Epidermal melanocyte (primary cell): ENCODE measurements around the gene CERS6.

ENCODE experiments used
- DNase-seq: peaks from one replicate; pipeline ENCODE4 v3.0.0; 2011; ENCODE audit warnings: low spot score; ENCODE audit not compliant: insufficient read length

The CERS6 gene

DNA sequence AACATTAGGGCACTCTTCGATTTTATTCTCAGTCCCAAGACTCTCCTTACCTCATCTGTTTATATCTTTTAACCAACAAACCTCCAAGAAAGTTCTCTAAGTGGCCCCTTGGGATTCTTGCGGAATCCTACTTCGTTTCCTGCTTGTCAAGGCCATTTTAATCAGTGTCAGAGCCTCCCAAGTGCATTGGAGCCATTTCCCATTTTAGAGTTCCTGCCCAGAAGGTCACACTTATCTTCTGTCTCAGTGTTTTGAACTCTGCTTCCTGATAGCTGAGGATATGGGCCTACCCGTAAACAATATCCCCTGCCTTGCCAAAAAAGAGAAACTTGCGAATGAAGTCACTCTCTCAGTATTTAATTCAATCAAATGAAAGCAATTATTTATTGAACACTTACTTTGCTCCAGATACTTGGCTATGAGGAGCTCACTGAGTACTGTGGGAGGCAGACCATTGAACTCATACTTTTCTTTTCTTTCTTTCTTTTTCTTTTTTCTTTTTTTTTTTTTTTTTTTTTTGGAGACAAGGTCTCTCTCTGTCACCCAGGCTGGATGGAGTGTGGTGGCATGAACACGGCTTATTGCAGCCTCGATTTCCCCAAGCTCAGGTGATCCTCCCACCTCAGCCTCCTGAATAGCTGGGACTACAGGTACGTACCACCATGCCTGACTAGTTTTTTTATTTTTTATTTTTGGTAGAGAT lies 340.7 kb downstream of the CERS6 start:
- DNase-seq, result no peak

DNA sequence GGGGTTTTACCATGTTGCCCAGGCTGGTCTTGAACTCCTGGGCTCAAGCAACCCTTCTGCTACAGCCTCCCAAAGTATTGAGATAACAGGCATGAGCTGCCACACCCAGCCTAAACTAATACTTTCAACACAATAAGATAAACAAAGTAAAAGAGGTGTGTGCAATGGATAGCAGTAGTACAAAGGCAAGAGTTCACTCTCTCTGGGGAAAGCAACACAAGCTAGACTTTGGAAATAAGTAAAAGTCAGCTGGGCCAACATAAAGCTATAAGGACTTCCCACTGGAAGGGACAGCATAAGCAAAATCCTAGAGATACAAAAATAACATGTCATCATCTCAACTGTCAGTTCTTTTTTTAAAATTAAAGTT lies 341.2 kb downstream of the CERS6 start:
- DNase-seq, result no peak

DNA sequence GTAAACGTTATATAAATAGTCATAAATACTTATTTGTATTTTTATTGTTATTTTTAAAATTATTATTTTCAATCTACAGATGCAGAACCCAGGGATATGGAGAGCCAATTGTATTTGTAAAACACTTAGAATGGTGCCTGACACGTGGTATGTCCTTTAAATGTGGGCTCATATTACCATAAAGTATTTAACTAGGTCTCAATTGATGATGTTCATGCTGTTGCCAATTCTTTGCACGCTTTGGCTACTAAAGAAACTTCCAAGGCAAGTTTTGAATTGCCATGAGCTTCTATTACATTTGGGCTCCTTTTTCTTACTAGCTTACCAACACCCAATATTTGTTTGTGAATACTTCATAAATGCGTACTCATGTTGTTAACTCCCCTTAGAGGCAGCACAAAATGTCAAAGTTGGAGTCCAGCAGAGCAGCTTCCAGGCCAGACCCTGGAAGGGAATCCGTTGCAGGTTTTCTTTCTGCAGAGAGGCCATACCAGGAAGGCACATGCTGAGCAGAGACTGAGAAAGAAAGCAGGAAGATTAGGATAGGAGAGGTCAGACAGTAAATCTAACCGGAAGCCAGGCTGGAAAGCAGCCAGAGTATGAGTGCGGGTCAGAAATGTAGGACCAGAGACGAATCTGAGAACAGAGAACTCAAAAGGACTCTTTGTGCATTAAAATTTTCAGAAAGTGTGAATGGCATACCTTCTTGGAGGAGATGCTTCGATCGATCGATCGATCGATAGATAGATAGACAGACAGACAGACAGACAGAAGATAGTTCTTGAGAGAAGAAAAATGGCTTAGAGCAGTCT lies 342.2 kb downstream of the CERS6 start:
- DNase-seq, result no peak

DNA sequence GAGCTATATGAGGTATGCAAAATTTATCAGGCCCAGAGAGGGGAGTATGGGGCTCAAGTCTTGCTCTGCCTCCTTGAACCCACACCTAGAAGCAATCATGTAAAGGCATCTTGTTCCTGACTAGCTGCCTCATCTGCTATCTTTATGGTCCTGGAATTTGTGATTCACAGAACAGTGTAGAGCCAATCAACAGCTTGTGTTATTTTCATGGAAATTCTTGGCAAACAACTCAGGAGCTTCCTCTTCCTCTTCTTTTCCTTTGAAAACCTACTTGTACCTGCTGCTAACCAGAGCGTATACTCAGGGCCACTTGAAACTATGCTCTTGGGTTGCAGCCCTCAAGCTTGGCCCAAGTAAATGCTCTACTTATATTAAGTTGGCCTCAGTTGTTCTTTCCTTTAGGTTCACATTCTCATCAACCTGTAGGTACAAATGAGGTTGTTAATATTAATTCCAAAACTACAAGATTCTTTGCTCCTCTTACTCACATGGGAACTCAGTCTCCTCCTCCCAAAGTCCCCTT lies 342.9 kb downstream of the CERS6 start:
- no peak for DNase-seq

DNA sequence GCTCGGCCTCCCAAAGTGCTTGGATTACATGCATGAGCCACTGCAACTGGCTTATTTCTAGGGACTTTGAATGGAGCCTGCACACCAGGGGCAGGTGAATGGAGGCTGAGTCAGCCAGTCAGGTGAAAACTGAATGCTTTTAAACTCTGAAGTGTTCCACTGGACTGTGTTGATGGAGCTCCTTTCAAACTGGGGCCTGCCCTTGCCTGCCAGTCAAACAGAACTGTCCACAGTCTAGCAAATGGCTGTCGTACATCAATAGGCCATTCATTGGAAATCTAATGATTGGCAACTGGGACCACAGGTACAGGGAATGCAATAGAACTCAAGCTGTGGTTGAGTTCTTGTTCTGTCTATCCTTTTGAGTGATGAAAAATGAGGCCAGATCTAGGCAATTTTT lies 345.4 kb downstream of the CERS6 start:
- no peak for DNase-seq

DNA sequence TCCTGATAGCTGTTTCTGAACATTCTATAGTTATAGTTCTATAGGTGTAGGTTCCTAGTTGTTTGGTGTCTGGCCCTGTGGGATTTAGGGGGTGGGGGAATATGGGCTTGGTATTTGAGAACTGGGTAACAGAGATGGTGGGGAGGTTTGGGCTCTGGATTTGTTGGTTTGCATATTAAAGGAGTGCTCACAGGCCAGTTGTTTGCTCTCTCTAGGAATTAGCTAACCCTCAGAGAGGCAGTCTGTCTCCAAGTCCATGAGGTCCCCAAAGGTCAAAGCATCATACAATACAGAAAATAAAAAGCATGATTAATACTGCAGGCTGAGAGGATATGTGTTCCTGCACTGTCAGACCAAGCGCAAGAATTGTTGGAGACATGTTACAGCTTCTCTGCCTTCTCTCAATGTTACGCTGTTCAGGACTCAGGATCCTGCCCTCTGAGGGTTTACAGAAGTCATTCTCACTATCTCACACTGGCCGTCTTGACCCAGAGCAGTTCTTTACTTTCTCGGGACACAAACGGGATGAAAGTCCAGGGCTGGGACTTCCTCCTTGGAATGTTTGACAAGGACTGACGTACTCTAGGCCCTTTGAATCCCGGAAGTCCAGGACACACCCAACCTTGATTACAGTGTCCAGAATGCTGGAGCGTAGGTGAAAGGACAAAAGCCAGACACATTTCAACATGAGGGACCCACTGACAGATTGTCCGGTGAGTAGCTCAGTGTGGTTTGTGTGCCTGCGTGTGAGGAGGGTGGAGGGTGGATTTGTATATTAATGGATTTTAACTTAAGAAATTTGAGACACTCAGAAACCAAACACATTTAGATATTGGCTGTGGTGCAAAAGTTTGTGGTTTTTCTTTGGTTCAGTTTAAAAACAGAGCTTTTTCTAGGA lies 346.1 kb downstream of the CERS6 start, which contains the start of gene NOSTRIN:
Gene NOSTRIN (plus strand): TSS at position 677 of the 898 bp plus-strand sequence. CDS start 10 bp downstream, at position 687.
- no peak for DNase-seq

DNA sequence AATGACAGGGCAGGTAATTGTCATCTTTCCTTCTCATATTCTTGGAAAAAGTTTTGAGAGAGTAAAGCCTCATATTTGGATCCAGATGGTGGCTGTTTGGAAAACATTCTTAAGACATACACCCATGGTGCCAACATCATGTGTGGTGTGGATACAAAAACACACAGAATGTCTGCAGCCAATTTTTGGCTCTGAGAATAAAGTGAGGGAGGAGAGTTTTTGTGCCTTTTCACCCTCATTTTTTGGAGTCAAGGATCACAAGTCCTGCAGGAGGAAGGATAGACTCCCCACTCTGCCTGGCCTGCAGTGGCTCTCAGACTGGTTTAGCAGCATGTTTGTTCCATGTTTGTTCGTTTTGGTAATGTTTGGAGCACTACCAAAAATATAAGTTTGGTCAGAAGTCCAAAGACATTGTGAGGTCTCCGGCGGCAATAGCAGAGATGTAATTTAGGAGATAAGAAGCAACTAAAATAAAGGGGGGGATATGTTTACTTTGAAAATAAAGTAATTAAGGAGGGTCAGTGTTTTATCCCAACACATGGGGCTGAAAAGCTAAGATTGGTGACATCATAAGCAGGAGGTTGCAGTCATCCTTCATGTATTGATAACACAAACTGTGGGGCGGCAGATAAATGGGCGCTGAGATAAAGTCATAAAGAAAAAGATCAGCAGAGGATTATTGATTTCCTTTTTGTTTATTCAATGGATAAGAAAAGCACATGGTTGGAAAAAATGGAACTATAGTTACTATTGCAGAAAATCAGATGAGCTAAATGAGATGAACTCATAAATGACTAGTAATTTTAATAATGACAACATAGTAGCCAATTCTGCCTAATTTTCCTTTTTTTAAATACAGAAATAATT lies 347.0 kb downstream of the CERS6 start:
- DNase-seq, result no peak

DNA sequence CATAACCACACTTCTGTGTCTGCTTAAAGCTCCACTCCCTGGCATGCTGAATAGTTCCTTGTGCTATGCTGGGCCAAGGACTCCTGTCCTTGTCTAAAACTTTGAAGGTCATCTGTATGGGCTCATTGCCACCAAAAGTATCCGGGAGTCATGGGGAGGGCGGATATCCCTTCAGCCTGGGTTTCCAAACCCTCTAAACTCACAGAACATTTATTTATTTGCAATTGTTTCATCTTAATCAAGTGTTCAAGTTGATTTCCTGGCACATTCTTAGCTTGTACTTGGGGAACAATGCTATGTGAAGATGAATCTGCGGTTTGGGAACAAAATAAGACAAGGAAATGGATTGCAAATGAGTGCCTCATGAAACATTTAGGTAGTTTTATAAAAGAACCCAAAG lies 348.1 kb downstream of the CERS6 start:
- no peak for DNase-seq

DNA sequence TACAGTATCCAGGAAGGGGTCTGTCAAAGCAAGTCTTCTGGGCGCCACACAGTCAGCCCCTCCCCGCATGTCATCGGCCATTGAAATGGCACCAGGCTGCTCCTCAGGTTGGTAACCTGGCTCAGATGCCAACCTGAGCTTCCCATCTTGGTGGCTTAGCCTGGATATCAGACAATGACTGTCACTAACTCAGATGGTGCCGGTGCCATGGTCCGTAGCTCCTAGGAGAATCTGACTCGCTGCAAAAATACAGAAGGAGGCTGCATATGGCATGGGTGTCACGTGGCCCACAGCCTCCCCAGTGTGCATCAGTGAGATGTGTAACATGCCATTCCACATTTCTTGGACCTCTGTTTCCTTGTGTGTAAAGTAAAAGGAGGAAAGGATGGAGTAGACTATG lies 349.5 kb downstream of the CERS6 start:
- DNase-seq, result no peak

DNA sequence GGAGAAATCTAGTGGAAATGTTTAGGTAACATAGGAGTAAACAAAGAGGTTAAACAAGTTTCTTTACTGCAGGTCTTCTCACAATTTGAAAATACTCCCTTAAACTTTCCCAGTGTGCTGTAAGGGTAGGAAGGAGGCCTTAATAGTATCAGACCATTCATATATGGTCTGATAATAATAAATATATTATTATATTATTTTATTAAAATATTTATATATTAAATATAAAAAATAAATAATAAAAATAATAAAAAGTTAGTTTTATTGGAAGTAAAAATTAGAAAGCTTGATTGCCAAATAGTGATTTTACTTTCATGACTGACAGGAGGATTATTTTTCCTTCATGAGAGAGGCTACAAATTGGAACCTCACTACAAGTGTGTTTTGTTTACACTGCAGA lies 353.5 kb downstream of the CERS6 start:
- no peak for DNase-seq

DNA sequence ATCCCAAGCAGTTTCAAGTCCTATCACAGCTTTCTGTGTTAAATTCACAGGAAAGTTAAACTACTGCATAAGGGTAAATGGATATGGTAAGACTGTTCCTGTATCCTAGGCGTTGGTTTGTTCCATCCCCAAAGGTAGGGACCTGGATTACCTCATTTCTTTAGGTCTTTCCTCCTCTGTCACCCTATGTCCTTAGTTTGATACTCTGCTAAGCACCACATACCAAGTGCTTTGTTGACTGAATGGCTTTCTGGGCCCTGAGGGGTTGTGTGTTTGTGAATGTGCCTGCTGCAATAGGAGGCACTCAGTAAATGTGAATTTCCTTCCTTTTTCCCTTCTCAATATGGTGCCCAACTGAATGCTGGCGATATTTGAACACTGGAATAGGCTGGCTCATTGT lies 354.2 kb downstream of the CERS6 start:
- DNase-seq, result no peak

DNA sequence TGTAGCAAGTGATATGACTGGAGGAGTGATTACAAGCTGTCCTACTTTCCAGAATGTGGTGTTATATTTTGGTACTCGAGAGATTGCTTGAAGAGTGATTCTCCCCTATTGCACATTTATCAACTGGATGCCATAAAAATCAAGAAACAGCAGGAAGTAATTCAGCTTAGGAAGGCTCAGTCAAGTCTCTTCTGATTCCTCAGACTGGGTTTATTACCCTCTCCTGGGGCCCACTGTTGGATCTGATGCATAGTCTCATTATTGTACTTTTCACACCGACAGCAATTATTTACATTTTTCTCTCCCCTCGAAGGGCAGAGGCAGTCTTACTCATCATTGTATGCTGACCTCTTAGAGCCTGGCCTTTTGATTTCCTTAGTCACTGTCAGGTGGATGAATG lies 355.6 kb downstream of the CERS6 start:
- no peak for DNase-seq

DNA sequence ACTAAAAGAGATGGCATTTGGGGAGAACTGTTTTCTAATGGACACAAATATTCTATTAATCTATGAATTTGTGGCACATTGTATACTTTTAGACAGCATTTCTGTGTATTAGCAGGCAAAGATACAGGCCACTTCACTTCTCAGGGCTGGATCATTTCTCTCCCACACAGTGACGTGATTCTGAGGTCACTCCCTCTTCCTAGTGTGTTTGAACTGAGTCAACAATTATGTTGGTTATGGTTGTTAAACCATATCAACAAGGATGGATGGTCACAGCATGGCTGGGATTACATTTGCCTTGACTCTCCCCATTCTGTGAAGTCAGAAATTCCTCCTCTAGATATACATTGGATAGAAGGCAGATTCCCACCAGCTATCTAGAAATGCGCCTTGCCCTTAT lies 358.0 kb downstream of the CERS6 start:
- no peak for DNase-seq

DNA sequence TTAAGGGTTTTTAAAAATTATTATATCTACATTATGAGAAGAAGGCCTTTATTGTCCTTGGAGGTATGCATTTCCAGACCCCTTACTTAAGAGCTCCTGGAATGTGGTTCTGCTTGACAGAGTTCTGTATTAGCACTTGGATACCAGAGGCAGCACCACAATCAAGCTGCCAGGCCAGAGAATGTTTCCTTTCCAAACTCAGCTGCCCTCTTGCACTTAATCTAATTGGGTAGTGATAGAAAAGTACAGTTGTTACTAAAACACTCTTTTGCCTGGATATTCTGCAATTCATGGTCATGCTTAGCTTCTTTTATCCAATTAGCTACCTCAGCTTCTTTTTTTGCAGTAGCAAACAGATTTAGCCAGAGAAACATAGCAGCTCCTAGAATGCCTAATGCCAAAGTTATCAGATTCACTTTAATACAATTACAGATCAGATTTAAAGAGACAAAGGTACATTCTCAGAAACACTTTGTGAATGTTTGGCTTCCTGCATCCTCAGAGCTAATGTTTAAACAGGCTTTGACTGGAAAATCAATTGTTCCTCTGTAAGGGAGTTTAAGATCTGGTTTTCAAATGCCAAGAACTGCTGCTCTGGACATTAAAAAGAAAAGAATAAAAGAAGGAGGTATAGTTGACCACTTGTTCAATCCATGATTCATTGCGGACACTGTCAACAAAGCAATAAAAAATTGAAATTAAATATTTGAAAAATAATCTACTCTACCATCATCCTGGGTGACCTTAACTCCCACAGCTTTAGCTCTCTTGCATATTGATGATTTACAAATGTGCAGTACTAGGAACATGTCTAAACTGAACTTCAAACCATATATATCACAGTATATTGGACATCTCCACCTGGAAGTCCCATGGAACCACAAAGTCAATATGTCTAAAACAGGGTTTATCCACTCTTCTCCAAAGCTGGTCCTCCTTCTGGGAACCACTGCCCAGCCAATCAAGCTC lies 359.2 kb downstream of the CERS6 start:
- DNase-seq, result no peak

DNA sequence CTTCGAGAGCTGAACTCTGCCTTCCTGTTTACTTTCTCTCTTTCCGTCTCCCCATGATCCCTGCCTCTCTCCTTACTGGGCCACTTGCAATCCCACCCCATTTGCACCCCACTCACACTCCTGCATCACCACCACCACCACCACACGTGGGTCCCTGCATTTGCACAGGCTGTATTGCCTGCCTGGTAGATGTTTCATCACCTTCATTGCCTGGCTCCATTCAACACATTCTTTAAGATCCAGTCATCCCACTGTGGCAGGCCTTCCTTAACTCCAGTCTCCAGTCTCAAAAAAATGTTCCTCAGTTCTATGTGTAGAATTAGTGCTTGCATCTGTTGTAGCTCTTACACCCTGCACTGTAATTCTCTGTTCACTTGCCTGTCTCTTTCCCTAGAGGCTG lies 360.3 kb downstream of the CERS6 start:
- DNase-seq, result peak; percentile 22

DNA sequence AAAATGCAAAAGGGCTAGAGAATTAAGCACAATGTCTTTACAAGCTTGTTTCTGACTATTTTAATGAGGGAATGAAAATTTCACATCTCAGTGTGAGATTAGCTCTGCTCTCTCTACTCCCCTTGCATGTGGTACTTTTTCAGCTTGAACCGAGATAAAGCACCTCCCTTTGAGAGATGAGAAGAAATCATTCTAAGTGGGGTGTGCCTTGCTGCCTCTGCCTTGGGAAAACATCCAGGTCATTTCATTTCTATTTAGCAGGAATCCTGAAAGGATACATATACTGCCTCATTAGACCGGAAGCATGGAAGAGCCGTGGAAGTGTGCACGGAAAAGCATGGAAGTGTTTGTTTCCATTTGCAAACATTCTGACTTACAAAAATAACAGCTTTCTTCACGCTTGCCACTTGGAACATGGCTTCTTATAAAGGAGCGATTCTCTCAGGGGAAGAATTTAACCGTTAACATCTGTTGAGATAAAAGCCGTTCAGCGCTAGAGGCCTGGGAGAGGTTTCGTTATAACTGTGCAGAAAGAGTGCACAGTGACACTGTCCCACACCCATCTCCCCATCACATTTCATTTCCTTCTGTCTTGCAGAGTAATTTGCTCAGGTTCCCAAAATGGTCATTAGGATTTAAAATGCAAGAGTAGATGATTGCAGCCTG lies 363.1 kb downstream of the CERS6 start:
- DNase-seq, result no peak

DNA sequence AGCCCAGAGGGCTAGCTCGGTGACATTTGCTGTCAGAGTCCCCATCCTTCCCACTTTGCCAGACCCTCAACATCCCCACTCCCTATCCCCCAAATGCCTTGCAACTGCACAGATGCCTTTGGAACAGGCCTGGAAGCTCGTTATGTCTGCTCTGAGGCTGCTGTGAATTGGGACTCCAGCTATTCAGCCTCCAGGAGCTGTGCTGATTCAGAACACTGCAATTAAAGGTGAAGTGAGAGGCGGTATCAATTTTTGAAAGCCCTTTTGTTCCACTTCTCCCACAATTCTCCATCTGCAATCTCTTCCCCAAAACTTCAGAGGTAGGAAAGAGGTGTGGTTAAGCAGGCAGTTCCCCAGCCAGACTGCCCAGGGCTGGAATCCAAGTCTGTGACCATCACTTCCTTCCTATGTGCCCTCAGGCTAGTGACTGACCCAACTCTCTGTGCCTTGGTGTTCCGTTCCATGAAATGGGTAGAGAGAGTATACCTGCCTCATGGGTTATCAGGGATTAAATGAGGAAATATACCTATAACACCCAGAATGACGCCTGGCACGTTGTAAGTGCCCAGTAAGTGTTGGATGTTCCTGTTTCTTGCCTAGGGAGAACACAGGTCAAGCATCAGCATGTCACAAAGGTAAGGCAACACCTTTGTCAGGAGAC lies 363.9 kb downstream of the CERS6 start:
- DNase-seq, result no peak

DNA sequence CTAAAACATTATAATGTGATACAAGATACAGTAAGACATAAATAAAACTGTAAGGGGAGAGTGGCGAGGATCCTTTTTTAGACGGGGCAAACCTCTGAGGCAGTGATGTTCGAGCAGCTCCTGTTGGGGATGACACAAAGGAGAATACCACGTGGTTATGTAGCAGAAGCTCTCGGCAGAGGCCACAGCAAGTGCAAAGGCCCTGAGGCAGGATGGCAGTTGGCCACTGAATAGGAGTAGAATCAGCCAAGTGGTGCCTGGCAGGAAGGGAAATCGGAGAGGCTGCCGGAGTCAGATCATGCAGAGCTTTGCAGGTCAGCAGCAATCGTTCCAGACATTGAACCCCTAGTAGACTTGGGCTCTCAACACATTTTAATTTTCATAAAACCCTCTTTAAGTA lies 365.5 kb downstream of the CERS6 start:
- DNase-seq, result no peak
